GM18519 (cell line): ENCODE data around the gene HLCS.

ENCODE experiments used
- ATAC-seq: cut with Tn5 transposase; IDR thresholded peaks from one replicate; pipeline ENCODE4 v1.9.1; 2021; ENCODE audit warnings: mild to moderate bottlenecking, moderate library complexity; ENCODE audit not compliant: unreplicated experiment, low FRiP score

Gene HLCS

GRCh38 chr21:36791180-36791579 lies 175.3 kb downstream of the HLCS start:
- no peak for ATAC-seq

GRCh38 chr21:36790616-36791015 lies 175.9 kb downstream of the HLCS start:
- ATAC-seq: no peak

GRCh38 chr21:36788120-36788638 lies 178.3 kb downstream of the HLCS start:
- ATAC-seq: no peak

GRCh38 chr21:36786186-36786585 lies 180.3 kb downstream of the HLCS start:
- ATAC-seq: no peak

- no peak for ATAC-seq
Measured at GRCh38 chr21:36785615-36786014, 180.9 kb downstream of the HLCS start.

- no peak for ATAC-seq
Measured at GRCh38 chr21:36784947-36785346, 181.5 kb downstream of the HLCS start.

GRCh38 chr21:36783612-36784374 lies 182.7 kb downstream of the HLCS start:
- ATAC-seq: no peak

- no peak for ATAC-seq
Measured at GRCh38 chr21:36780861-36781260, 185.6 kb downstream of the HLCS start.

GRCh38 chr21:36776981-36777617 lies 189.4 kb downstream of the HLCS start:
- ATAC-seq: no peak

GRCh38 chr21:36773995-36774394 lies 192.5 kb downstream of the HLCS start:
- ATAC-seq: no peak

GRCh38 chr21:36773117-36773516 lies 193.4 kb downstream of the HLCS start:
- no peak for ATAC-seq

- ATAC-seq: no peak
Measured at GRCh38 chr21:36769051-36769839, 197.2 kb downstream of the HLCS start.

- no peak for ATAC-seq
Measured at GRCh38 chr21:36768496-36768895, 198.0 kb downstream of the HLCS start.

- ATAC-seq: no peak
Measured at GRCh38 chr21:36767096-36767495, 199.4 kb downstream of the HLCS start.

GRCh38 chr21:36766511-36766910 lies 200.0 kb downstream of the HLCS start:
- ATAC-seq: no peak

GRCh38 chr21:36765229-36765628 lies 201.2 kb downstream of the HLCS start:
- no peak for ATAC-seq

- no peak for ATAC-seq
Measured at GRCh38 chr21:36763305-36763704, 203.2 kb downstream of the HLCS start.

GRCh38 chr21:36762642-36763041 lies 203.8 kb downstream of the HLCS start:
- ATAC-seq: no peak

- ATAC-seq: no peak
Measured at GRCh38 chr21:36761685-36762084, 204.8 kb downstream of the HLCS start.

- no peak for ATAC-seq
Measured at GRCh38 chr21:36759348-36760083, 207.0 kb downstream of the HLCS start.
